Measurements from ENCODE around the gene DMXL1. TPM values are rescaled to one million over a fixed set of nuclear protein-coding genes. Genes with fewer than 3 reads are reported as not detected.
A peak's percentile ranks its signal among the peaks of the same experiment; 100 is the strongest.
"Not testable (repeated sequence)": the region's sequence is repeated elsewhere in the genome, so short reads cannot be mapped to it uniquely, and the experiment has no call there.

Gene DMXL1
- total RNA-seq, 2 experiments from 2014 or later = 20.8 to 23.3 TPM

GRCh38 chr5:119063579-119064379 lies 7.1 kb upstream of the DMXL1 start:
- TF ChIP-seq, protein P1, sequence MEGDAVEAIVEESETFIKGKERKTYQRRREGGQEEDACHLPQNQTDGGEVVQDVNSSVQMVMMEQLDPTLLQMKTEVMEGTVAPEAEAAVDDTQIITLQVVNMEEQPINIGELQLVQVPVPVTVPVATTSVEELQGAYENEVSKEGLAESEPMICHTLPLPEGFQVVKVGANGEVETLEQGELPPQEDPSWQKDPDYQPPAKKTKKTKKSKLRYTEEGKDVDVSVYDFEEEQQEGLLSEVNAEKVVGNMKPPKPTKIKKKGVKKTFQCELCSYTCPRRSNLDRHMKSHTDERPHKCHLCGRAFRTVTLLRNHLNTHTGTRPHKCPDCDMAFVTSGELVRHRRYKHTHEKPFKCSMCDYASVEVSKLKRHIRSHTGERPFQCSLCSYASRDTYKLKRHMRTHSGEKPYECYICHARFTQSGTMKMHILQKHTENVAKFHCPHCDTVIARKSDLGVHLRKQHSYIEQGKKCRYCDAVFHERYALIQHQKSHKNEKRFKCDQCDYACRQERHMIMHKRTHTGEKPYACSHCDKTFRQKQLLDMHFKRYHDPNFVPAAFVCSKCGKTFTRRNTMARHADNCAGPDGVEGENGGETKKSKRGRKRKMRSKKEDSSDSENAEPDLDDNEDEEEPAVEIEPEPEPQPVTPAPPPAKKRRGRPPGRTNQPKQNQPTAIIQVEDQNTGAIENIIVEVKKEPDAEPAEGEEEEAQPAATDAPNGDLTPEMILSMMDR (IDR thresholded peaks at IDR 0.05) = no peak
- DNase-seq (peak; percentile 48), ATAC-seq (peak; percentile 92)
- peaks cover 13% of the 10 kb centered on the region for H3K4me1 Mint-ChIP-seq (ENCODE audit: low read depth)
- H3K9me3 Mint-ChIP-seq = no peaks in the 10 kb centered on the region
- ChIA-PET CTCF (interaction anchor here (1.5 to 1.9 kb wide), 2 partner anchors 76 to 297 kb away, joined by 3 to 6 read pairs; partner anchors contain the start of gene DTWD2), POLR2A (interaction anchor here (0.9 kb wide), 1 partner anchor 9 kb away, joined by 3 read pairs; no protein-coding TSS in a partner anchor)
- H3K27me3 Mint-ChIP-seq = no peaks in the 10 kb centered on the region
- no peaks in the 10 kb centered on the region for H3K36me3 Mint-ChIP-seq (ENCODE audit: low read depth)
- H3K27ac Mint-ChIP-seq = no peak overlapping the region
- H3K4me3 Mint-ChIP-seq = peak overlapping the region; percentile 22
- intact Hi-C loops (cut with micrococcal nuclease) = no loop called here

- peaks cover 1% of the 10 kb centered on the region for H3K27me3 Mint-ChIP-seq
- DNase-seq (no peak), ATAC-seq (no peak)
- no peak overlapping the region for H3K4me3 Mint-ChIP-seq
- H3K27ac Mint-ChIP-seq = no peak overlapping the region
- TF ChIP-seq, protein P1 (IDR thresholded peaks at IDR 0.05) = no peak
- no peaks in the 10 kb centered on the region for H3K9me3 Mint-ChIP-seq
- peaks cover 2% of the 10 kb centered on the region for H3K36me3 Mint-ChIP-seq (ENCODE audit: low read depth)
- CTCF ChIA-PET = no interaction called here
- POLR2A ChIA-PET = no interaction called here
- H3K4me1 Mint-ChIP-seq (ENCODE audit: low read depth) = peaks cover 13% of the 10 kb centered on the region
- intact Hi-C loops (cut with micrococcal nuclease) = no loop called here
Measured at GRCh38 chr5:119067450-119067849, 3.4 kb upstream of the DMXL1 start.

DNA sequence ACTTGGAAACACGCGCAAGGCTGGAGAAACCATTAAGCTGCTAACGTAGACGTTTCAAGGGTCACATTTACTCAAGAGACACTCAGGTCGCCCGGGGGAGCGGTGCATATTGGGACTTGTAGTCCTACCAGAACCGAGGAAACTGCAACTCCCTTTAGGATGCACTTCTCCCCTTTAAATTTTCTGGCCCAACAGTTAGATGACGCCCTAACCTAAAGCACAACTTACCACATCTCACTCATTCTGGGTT lies 384 bp upstream of the DMXL1 start:
- Mint-ChIP-seq H3K4me1 (ENCODE audit: low read depth) (peaks cover 21% of the 10 kb centered on the region), H3K36me3 (ENCODE audit: low read depth) (peaks cover 4% of the 10 kb centered on the region), H3K9me3 (no peaks in the 10 kb centered on the region), H3K4me3 (peak overlapping the region; percentile 85), H3K27me3 (peaks cover 1% of the 10 kb centered on the region), H3K27ac (peak overlapping the region; percentile 99)
- no peak for DNase-seq
- intact Hi-C loops (cut with micrococcal nuclease) = loop anchor here (5.0 kb wide), 3 partner anchors 83 to 342 kb away; partner anchors contain the start of gene DTWD2
- ATAC-seq = peak; percentile 67
- POLR2A ChIA-PET = interaction anchor here (0.9 to 1.9 kb wide), 4 partner anchors 8 to 271 kb away, joined by 3 to 9 read pairs (median 5); no protein-coding TSS in a partner anchor
- CTCF ChIA-PET = interaction anchor here (1.0 to 2.3 kb wide), 9 partner anchors 9 to 342 kb away, joined by 3 to 10 read pairs (median 5); partner anchors contain the start of gene DTWD2
- TF ChIP-seq, protein P1 (IDR thresholded peaks at IDR 0.05) = no peak

- TF ChIP-seq, protein P1 (IDR thresholded peaks at IDR 0.05) = no peak
- Mint-ChIP-seq H3K4me1 (ENCODE audit: low read depth) (peaks cover 29% of the 10 kb centered on the region), H3K27me3 (peaks cover 1% of the 10 kb centered on the region), H3K4me3 (peak overlapping the region; percentile 85), H3K36me3 (ENCODE audit: low read depth) (peaks cover 4% of the 10 kb centered on the region), H3K9me3 (no peaks in the 10 kb centered on the region), H3K27ac (peak overlapping the region; percentile 99)
- POLR2A ChIA-PET = interaction anchor here (0.5 to 1.9 kb wide), 9 partner anchors 7 to 293 kb away, joined by 3 to 9 read pairs (median 3); no protein-coding TSS in a partner anchor
- DNase-seq (no peak), ATAC-seq (peak; percentile 1)
- CTCF ChIA-PET = interaction anchor here (1.0 to 2.3 kb wide), 6 partner anchors 8 to 340 kb away, joined by 3 to 10 read pairs (median 8); partner anchors contain the start of gene DTWD2
- intact Hi-C loops (cut with micrococcal nuclease) = loop anchor here (5.0 kb wide), 3 partner anchors 84 to 341 kb away; partner anchors contain the start of gene DTWD2
Measured at GRCh38 chr5:119071561-119071995, 691 bp downstream of the DMXL1 start.

DNA sequence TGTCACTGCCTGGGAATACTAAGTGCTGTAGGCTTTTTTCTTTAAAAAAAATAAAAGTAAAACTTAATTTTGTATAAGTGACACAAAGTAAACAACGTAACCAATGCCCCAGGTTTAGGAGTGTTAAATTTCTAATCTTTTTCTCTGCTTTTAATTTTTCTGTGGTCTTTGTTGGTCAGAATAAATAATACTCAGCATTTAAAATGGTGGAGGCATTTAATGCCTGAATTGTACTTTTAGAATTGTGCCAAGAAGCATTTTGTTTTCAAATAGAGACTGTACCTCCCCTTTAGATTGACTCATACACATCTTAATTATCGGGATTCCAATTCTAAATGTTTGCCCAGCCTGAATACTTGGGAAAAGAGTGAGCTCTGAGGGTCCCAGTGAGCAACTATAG lies 1.6 kb downstream of the DMXL1 start:
- ChIA-PET POLR2A (interaction anchor here (1.5 kb wide), 1 partner anchor 192 kb away, joined by 5 read pairs; no protein-coding TSS in a partner anchor), CTCF (interaction anchor here (4.5 kb wide), 1 partner anchor 84 kb away, joined by 25 read pairs; the partner anchor contains the start of gene DTWD2)
- TF ChIP-seq, protein P1 (IDR thresholded peaks at IDR 0.05) = no peak
- DNase-seq (no peak), ATAC-seq (no peak)
- peaks cover 1% of the 10 kb centered on the region for H3K27me3 Mint-ChIP-seq
- H3K4me1 Mint-ChIP-seq (ENCODE audit: low read depth) = peaks cover 29% of the 10 kb centered on the region
- no peak overlapping the region for H3K27ac Mint-ChIP-seq
- intact Hi-C loops (cut with micrococcal nuclease) = loop anchor here (5.0 kb wide), 3 partner anchors 85 to 340 kb away; partner anchors contain the start of gene DTWD2
- peaks cover 4% of the 10 kb centered on the region for H3K36me3 Mint-ChIP-seq (ENCODE audit: low read depth)
- H3K9me3 Mint-ChIP-seq = no peaks in the 10 kb centered on the region
- peak overlapping the region; percentile 69 for H3K4me3 Mint-ChIP-seq

DNA sequence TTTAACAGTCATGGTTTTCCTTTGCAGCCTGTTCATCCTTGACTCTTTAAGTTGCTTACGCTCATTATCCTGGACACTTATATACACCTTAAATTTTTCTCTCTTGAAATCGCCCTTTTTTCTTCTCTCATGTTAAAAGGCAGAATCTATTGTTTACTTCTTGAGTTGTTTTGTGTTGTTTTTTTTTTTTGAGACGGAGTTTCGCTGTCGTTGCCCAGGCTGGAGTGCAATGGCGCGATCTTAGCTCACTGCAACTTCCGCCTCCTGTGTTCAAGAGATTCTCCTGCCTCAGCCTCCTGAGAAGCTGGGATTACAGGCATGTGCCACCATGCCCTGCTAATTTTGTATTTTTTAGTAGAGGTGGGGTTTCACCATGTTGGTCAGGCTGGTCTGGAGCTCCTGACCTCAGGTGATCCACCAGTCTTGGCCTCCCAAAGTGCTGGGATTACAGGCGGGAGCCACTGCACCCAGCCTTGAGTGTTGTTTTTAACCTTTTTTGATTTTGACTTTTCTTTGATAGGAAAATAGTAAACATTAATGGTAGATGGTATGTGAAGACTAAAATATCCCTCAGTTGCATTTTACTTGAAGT lies 3.0 kb downstream of the DMXL1 start:
- H3K4me1 Mint-ChIP-seq (ENCODE audit: low read depth) = peaks cover 41% of the 10 kb centered on the region
- H3K27me3 Mint-ChIP-seq; POLR2A ChIA-PET; ATAC-seq; H3K9me3 Mint-ChIP-seq; H3K36me3 Mint-ChIP-seq (ENCODE audit: low read depth); DNase-seq: not testable (repeated sequence)
- H3K27ac Mint-ChIP-seq = peak overlapping the region; percentile 76
- CTCF ChIA-PET = interaction anchor here (2.3 to 4.5 kb wide), 2 partner anchors 85 to 338 kb away, joined by 8 to 25 read pairs; partner anchors contain the start of gene DTWD2
- intact Hi-C loops (cut with micrococcal nuclease) = loop anchor here (5.0 kb wide), 3 partner anchors 87 to 338 kb away; partner anchors contain the start of gene DTWD2
- peak overlapping the region; percentile 47 for H3K4me3 Mint-ChIP-seq
